ENCODE results near the gene EPAS1.

Gene EPAS1

GRCh38 chr2:46254474-46254873 lies 42.7 kb upstream of the EPAS1 start:
- H3K4me1 ChIP-seq (ENCODE audit: insufficient read depth, poor library complexity, severe bottlenecking), result peaks cover 5% of the 10 kb centered on the region
- no peaks in the 10 kb centered on the region for H3K27me3 ChIP-seq (ENCODE audit: insufficient read depth, poor library complexity, severe bottlenecking)
- H3K4me3 ChIP-seq (ENCODE audit: severe bottlenecking), result no peak overlapping the region
- H3K36me3 ChIP-seq (ENCODE audit: low read depth), result no peaks in the 10 kb centered on the region
- H3K27ac ChIP-seq (ENCODE audit: poor library complexity, severe bottlenecking), result no peak overlapping the region
- no peaks in the 10 kb centered on the region for H3K9me3 ChIP-seq (ENCODE audit: severe bottlenecking)
- ATAC-seq (ENCODE audit: low read depth) (no peak), DNase-seq (ENCODE audit: low spot score) (no peak)
- TF ChIP-seq, protein P1, sequence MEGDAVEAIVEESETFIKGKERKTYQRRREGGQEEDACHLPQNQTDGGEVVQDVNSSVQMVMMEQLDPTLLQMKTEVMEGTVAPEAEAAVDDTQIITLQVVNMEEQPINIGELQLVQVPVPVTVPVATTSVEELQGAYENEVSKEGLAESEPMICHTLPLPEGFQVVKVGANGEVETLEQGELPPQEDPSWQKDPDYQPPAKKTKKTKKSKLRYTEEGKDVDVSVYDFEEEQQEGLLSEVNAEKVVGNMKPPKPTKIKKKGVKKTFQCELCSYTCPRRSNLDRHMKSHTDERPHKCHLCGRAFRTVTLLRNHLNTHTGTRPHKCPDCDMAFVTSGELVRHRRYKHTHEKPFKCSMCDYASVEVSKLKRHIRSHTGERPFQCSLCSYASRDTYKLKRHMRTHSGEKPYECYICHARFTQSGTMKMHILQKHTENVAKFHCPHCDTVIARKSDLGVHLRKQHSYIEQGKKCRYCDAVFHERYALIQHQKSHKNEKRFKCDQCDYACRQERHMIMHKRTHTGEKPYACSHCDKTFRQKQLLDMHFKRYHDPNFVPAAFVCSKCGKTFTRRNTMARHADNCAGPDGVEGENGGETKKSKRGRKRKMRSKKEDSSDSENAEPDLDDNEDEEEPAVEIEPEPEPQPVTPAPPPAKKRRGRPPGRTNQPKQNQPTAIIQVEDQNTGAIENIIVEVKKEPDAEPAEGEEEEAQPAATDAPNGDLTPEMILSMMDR (IDR thresholded peaks at IDR 0.05; ENCODE audit: poor library complexity, severe bottlenecking), result no peak

DNA sequence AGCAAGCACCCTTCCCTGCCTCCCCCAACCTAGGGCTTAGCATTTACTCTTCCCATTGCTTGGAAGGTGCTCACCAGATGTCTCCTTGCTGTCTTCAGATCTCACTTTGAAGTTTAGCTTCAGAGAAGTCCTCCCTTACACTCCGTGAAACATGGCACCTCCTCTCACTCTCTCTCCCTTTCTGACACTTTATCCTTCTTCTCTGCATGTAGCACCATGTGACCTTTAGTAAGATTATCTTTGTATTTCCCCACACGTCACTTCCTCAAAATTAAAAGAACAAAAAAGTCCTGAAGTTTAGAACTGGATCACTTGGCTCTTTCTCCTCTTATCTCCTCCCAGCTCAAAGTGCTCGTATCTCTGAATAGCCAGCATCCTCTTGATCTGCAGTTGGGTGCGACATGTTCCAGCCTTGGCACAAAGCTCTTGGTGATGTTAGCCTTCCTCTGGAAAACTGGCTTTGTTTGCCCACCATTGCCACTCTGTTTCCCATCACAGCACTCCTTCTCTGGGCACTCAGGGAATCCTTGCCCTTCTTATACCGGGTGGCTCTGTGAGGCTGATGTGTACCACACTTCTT lies 40.6 kb upstream of the EPAS1 start:
- H3K4me3 ChIP-seq (ENCODE audit: severe bottlenecking), result no peak overlapping the region
- H3K4me1 ChIP-seq (ENCODE audit: insufficient read depth, poor library complexity, severe bottlenecking), result peaks cover 5% of the 10 kb centered on the region
- no peaks in the 10 kb centered on the region for H3K9me3 ChIP-seq (ENCODE audit: severe bottlenecking)
- TF ChIP-seq, protein P1 (IDR thresholded peaks at IDR 0.05; ENCODE audit: poor library complexity, severe bottlenecking), result no peak
- H3K27ac ChIP-seq (ENCODE audit: poor library complexity, severe bottlenecking), result no peak overlapping the region
- H3K36me3 ChIP-seq (ENCODE audit: low read depth), result no peaks in the 10 kb centered on the region
- H3K27me3 ChIP-seq (ENCODE audit: insufficient read depth, poor library complexity, severe bottlenecking), result no peaks in the 10 kb centered on the region
- ATAC-seq (ENCODE audit: low read depth) (no peak), DNase-seq (ENCODE audit: low spot score) (no peak)

GRCh38 chr2:46257476-46257875 lies 39.7 kb upstream of the EPAS1 start:
- no peaks in the 10 kb centered on the region for H3K9me3 ChIP-seq (ENCODE audit: severe bottlenecking)
- H3K27ac ChIP-seq (ENCODE audit: poor library complexity, severe bottlenecking), result no peak overlapping the region
- peaks cover 5% of the 10 kb centered on the region for H3K4me1 ChIP-seq (ENCODE audit: insufficient read depth, poor library complexity, severe bottlenecking)
- ATAC-seq (ENCODE audit: low read depth) (peak; percentile 41; the same call in 2 of the 3 replicates), DNase-seq (ENCODE audit: low spot score) (no peak)
- H3K36me3 ChIP-seq (ENCODE audit: low read depth), result no peaks in the 10 kb centered on the region
- no peaks in the 10 kb centered on the region for H3K27me3 ChIP-seq (ENCODE audit: insufficient read depth, poor library complexity, severe bottlenecking)
- TF ChIP-seq, protein P1 (IDR thresholded peaks at IDR 0.05; ENCODE audit: poor library complexity, severe bottlenecking), result no peak
- no peak overlapping the region for H3K4me3 ChIP-seq (ENCODE audit: severe bottlenecking)

DNA sequence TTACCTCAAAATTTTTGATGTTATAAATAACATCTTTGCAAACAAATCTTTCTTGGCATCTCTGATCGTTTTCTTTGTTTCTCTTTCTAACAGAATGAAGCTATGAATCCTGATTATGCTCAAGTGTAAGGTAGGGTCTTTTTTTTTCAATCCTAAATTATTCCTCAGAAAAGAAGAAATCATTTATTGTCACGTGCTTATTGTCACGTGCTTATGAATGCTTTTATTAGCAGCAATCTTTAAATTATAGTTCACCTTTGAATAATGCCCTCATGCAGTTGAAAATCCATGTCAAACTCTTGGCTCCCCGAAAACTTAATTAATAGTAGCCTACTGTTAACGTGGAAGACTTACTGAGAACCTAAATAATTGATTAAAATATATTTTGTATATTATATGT lies 39.2 kb upstream of the EPAS1 start:
- Histone ChIP-seq H3K27ac (ENCODE audit: poor library complexity, severe bottlenecking) (no peak overlapping the region), H3K4me3 (ENCODE audit: severe bottlenecking) (no peak overlapping the region), H3K27me3 (ENCODE audit: insufficient read depth, poor library complexity, severe bottlenecking) (no peaks in the 10 kb centered on the region), H3K9me3 (ENCODE audit: severe bottlenecking) (no peaks in the 10 kb centered on the region), H3K36me3 (ENCODE audit: low read depth) (no peaks in the 10 kb centered on the region), H3K4me1 (ENCODE audit: insufficient read depth, poor library complexity, severe bottlenecking) (peaks cover under 1% of the 10 kb centered on the region)
- TF ChIP-seq, protein P1 (IDR thresholded peaks at IDR 0.05; ENCODE audit: poor library complexity, severe bottlenecking), result no peak
- DNase-seq (ENCODE audit: low spot score), result no peak
- ATAC-seq (ENCODE audit: low read depth), result no peak

DNA sequence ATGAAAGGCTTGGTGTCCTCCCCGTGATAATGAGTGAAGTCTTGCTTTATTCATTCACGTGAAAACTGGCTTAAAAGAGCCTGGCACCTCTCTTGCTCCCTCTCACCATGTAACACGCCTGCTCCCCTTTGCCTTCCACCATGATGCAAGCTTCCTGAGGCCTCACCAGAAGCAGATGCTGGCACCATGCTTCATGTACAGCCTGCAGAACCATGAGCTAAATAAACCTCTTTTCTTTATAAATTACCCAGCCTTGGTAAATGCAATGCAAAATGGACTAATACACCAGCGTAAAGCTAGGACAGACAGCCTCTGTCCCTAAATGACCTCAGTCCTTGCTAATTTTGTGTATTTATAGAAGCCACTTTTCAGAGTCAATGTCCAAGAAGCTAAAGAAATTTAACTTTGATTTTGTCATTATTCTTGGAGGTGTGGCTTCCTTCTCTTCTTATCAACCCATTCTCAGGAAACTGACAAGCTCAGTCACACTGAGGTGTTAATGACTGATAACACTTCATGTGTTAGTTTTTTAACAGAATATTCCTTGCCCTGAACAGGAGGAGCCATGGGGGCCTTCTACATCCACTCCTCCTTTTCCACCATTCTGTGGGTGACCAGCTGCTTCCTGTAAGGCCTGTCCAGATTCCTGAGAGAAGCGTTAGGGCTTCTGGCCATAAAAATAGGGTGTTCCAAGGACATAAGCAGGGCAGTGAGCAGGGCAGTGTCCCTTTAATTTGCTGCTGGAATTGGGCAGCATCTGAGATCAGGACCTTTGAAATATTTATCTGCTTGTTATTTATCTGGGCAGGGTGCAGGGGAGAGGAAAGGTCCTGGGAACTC lies 38.0 kb upstream of the EPAS1 start:
- H3K4me1 ChIP-seq (ENCODE audit: insufficient read depth, poor library complexity, severe bottlenecking), result no peaks in the 10 kb centered on the region
- H3K27me3 ChIP-seq (ENCODE audit: insufficient read depth, poor library complexity, severe bottlenecking), result no peaks in the 10 kb centered on the region
- TF ChIP-seq, protein P1 (IDR thresholded peaks at IDR 0.05; ENCODE audit: poor library complexity, severe bottlenecking), result no peak
- no peak overlapping the region for H3K4me3 ChIP-seq (ENCODE audit: severe bottlenecking)
- DNase-seq (ENCODE audit: low spot score) (no peak), ATAC-seq (ENCODE audit: low read depth) (no peak)
- H3K27ac ChIP-seq (ENCODE audit: poor library complexity, severe bottlenecking), result no peak overlapping the region
- H3K36me3 ChIP-seq (ENCODE audit: low read depth), result no peaks in the 10 kb centered on the region
- H3K9me3 ChIP-seq (ENCODE audit: severe bottlenecking), result no peaks in the 10 kb centered on the region

Data from RWPE2 (cell line).